Peyer's patch (tissue), 4 donors: Measurements from ENCODE around the gene DNAJC2.

Experiments
- POLR2A ChIP-seq, 2 donors: fragments of 450-650 bp; IDR thresholded peaks; one replicate each; pipeline ENCODE4 v1.5.1; 2017; ENCODE audit warnings: antibody characterized with exemption in 2 of 2, mild to moderate bottlenecking in 2 of 2, moderate library complexity in 2 of 2
- TF ChIP-seq, protein P1 (sequence below), 6 experiments: fragments of 450-650 bp in 4 of 6; fragments of 200-600 bp in 2 of 6; sonication (generic) in 1 of 6; IDR thresholded peaks; one replicate each; pipeline ENCODE4 v1.5.1; 2017 to 2019; ENCODE audit warnings: antibody characterized with exemption in 6 of 6, mild to moderate bottlenecking in 3 of 6, moderate library complexity in 1 of 6

DNA sequence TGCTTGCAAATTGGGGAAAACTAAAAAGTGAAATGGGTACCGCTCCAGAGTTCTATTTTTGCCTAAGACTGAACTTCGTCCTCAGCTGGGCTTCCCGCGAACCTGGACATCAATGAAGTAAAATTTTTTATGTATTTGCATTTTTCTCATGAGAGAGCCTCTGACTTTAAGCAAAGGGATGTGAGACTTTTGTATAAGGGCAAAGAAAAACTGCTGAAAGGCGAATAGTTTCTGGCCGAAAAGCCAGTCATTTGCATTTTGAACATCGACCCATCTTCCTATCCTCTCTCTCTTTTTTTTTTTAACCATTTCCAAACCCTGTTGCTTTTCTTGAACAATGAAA, 46.8 kb downstream of the DNAJC2 start:
- TF ChIP-seq, protein P1, sequence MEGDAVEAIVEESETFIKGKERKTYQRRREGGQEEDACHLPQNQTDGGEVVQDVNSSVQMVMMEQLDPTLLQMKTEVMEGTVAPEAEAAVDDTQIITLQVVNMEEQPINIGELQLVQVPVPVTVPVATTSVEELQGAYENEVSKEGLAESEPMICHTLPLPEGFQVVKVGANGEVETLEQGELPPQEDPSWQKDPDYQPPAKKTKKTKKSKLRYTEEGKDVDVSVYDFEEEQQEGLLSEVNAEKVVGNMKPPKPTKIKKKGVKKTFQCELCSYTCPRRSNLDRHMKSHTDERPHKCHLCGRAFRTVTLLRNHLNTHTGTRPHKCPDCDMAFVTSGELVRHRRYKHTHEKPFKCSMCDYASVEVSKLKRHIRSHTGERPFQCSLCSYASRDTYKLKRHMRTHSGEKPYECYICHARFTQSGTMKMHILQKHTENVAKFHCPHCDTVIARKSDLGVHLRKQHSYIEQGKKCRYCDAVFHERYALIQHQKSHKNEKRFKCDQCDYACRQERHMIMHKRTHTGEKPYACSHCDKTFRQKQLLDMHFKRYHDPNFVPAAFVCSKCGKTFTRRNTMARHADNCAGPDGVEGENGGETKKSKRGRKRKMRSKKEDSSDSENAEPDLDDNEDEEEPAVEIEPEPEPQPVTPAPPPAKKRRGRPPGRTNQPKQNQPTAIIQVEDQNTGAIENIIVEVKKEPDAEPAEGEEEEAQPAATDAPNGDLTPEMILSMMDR (IDR thresholded peaks at IDR 0.05) = no peak
- no peak for TF ChIP-seq POLR2A (IDR thresholded peaks at IDR 0.05)
